ENCODE measurements around the gene RAD51B. TPM values are rescaled to one million over a fixed set of nuclear protein-coding genes. Genes with fewer than 3 reads are reported as not detected.

Gene RAD51B
- total RNA-seq, 4 donors from 2014 or later: 19.6 to 39.7 (median 25.4) TPM

DNA sequence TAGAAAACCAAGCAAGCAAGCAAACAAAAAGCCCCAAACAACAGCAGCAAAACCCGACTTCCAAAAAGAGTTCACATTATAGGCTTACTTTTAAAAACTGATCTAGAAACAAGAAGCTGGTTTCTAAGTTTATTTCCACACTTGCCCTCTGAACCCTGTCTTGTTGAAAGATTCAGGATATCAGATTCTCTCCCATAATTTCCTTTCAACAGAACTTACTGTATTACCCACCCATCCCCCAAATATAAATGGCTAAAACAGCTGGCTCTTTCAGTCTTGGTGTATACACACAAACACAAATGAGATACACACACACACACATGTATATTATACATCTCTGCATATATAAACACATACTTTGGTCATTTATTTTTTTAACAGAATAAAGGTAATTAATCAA, 512.4 kb downstream of the RAD51B start:
- H3K27me3 ChIP-seq: no peaks in the 10 kb centered on the region
- 85% methylated on average over 1 of the region's 1 CpG for WGBS
- no peak overlapping the region for H3K27ac ChIP-seq
- peaks cover 3% of the 10 kb centered on the region for H3K4me1 ChIP-seq
- H3K36me3 ChIP-seq: no peaks in the 10 kb centered on the region
- no peak for DNase-seq (ENCODE audit: low spot score in 2 of 2)
- no peaks in the 10 kb centered on the region for H3K9me3 ChIP-seq
- no peak overlapping the region for H3K4me3 ChIP-seq
- TF ChIP-seq POLR2A (IDR thresholded peaks at IDR 0.05) (no peak), EP300 (IDR thresholded peaks at IDR 0.05) (no peak), POLR2AphosphoS5 (IDR thresholded peaks at IDR 0.05) (no peak)
- TF ChIP-seq, protein P1, sequence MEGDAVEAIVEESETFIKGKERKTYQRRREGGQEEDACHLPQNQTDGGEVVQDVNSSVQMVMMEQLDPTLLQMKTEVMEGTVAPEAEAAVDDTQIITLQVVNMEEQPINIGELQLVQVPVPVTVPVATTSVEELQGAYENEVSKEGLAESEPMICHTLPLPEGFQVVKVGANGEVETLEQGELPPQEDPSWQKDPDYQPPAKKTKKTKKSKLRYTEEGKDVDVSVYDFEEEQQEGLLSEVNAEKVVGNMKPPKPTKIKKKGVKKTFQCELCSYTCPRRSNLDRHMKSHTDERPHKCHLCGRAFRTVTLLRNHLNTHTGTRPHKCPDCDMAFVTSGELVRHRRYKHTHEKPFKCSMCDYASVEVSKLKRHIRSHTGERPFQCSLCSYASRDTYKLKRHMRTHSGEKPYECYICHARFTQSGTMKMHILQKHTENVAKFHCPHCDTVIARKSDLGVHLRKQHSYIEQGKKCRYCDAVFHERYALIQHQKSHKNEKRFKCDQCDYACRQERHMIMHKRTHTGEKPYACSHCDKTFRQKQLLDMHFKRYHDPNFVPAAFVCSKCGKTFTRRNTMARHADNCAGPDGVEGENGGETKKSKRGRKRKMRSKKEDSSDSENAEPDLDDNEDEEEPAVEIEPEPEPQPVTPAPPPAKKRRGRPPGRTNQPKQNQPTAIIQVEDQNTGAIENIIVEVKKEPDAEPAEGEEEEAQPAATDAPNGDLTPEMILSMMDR (IDR thresholded peaks at IDR 0.05): no peak

DNA sequence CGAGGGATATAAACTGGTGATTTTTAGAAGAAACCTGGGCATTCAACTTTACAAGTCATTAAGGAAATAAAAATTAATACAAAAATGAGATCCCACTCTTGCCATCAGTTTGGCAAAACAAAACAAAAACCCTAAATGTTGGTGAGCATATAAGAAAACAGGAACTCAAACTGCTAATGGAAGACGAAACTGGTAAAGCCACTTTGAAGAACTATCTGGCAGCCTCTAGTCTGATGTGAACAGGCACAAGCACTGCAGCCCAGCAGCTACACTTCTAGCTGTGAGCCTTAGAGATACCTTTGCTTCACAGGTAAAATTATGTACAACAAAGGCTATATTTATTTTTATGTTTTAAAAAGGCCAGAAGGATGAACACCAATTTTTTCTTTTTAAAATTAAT, 513.7 kb downstream of the RAD51B start:
- TF ChIP-seq POLR2A (IDR thresholded peaks at IDR 0.05) (no peak), EP300 (IDR thresholded peaks at IDR 0.05) (no peak), POLR2AphosphoS5 (IDR thresholded peaks at IDR 0.05) (no peak)
- TF ChIP-seq, protein P1 (IDR thresholded peaks at IDR 0.05): no peak
- no peak for DNase-seq (ENCODE audit: low spot score in 2 of 2)
- H3K9me3 ChIP-seq: no peaks in the 10 kb centered on the region
- WGBS: 87% methylated on average over 2 of the region's 2 CpGs
- no peaks in the 10 kb centered on the region for H3K36me3 ChIP-seq
- H3K4me1 ChIP-seq: peaks cover 3% of the 10 kb centered on the region
- no peak overlapping the region for H3K27ac ChIP-seq
- no peaks in the 10 kb centered on the region for H3K27me3 ChIP-seq
- H3K4me3 ChIP-seq: no peak overlapping the region

DNA sequence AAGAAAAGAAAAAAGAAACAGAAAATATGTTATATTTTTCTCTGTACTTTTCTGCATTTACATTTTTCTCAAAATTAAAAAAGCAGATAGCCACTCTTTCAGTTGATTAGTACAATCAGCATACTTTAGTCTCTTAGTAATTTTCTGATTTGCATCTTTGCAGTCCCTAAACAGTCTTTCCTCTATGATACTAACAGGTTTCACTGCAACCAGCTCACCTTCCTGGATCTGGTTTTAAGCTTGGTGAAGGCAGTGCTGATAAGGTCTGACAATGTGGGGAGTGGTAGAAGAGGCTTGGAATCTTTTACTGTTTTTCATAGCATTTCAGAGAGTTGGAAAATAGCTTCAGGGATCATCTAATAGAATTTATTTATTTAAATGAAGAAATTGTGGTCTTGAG, 515.7 kb downstream of the RAD51B start:
- TF ChIP-seq POLR2A (IDR thresholded peaks at IDR 0.05) (no peak), POLR2AphosphoS5 (IDR thresholded peaks at IDR 0.05) (no peak), EP300 (IDR thresholded peaks at IDR 0.05) (no peak)
- TF ChIP-seq, protein P1 (IDR thresholded peaks at IDR 0.05): no peak
- Histone ChIP-seq H3K4me3 (no peak overlapping the region), H3K27me3 (no peaks in the 10 kb centered on the region), H3K36me3 (no peaks in the 10 kb centered on the region), H3K9me3 (no peaks in the 10 kb centered on the region), H3K4me1 (peaks cover 3% of the 10 kb centered on the region), H3K27ac (no peak overlapping the region)
- DNase-seq (ENCODE audit: low spot score in 2 of 2): no peak

DNA sequence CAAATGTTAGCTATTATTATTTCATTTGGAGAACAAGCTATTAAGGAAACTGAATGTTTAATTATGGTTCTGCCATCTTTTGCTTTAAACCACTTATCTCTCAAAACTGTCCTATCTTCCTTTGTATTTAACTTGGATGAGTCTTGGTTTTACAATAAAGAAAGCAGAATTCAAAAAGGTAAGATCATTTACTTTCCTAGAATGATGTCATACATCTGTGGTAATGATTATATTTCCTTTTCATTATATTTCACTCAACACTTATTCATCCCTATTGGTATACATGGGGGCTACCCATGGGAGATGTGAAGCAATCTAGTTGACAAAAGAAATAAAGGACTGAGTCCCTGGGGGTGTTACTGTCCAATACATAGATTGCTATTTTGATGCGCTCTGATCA, 516.6 kb downstream of the RAD51B start:
- 100% methylated on average over 1 of the region's 1 CpG for WGBS
- no peak for DNase-seq (ENCODE audit: low spot score in 2 of 2)
- H3K36me3 ChIP-seq: no peaks in the 10 kb centered on the region
- TF ChIP-seq POLR2AphosphoS5 (IDR thresholded peaks at IDR 0.05): no peak
- no peak for TF ChIP-seq POLR2A (IDR thresholded peaks at IDR 0.05)
- TF ChIP-seq EP300 (IDR thresholded peaks at IDR 0.05): no peak
- TF ChIP-seq, protein P1 (IDR thresholded peaks at IDR 0.05): no peak
- H3K27ac ChIP-seq: no peak overlapping the region
- H3K4me1 ChIP-seq: peaks cover 3% of the 10 kb centered on the region
- no peaks in the 10 kb centered on the region for H3K27me3 ChIP-seq
- no peak overlapping the region for H3K4me3 ChIP-seq
- no peaks in the 10 kb centered on the region for H3K9me3 ChIP-seq

DNA sequence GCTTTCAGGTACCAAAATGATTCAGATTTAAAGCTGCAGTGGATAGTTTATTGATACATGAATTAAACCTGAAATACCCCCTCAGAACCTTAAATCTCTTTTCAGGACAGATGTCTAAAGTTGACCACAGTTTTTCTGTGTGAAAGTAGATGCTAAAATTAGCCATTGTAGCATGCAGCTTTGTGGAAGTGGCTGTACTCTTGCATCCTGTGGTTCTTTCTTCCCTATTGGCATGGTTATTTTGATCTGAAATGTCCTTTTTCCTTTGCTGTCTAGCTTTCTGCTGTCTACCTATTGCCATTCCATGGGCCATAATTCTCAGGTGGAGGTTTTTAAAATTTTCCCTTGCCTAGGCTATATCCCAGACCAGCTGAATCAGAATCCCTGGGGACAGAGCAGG, 517.7 kb downstream of the RAD51B start:
- Histone ChIP-seq H3K9me3 (no peaks in the 10 kb centered on the region), H3K4me1 (peaks cover 3% of the 10 kb centered on the region), H3K27ac (no peak overlapping the region), H3K27me3 (no peaks in the 10 kb centered on the region), H3K36me3 (no peaks in the 10 kb centered on the region), H3K4me3 (no peak overlapping the region)
- no peak for TF ChIP-seq EP300 (IDR thresholded peaks at IDR 0.05)
- TF ChIP-seq POLR2AphosphoS5 (IDR thresholded peaks at IDR 0.05): no peak
- TF ChIP-seq POLR2A (IDR thresholded peaks at IDR 0.05): no peak
- TF ChIP-seq, protein P1 (IDR thresholded peaks at IDR 0.05): no peak
- DNase-seq (ENCODE audit: low spot score in 2 of 2): no peak
